RWPE2 (cell line): ENCODE measurements around the gene RNF181.
"Not testable (repeated sequence)": the region's sequence is repeated elsewhere in the genome, so short reads cannot be mapped to it uniquely, and the experiment has no call there.

Source experiments
- ATAC-seq: fragments of 200-7000 bp; cut with Tn5 transposase; 3 replicates; pipeline ENCODE4 v1.9.1; 2021; ENCODE audit warnings: low read depth
- DNase-seq: peaks from one replicate; pipeline ENCODE4 v3.0.0-alpha.2; 2020; ENCODE audit warnings: low spot score
- H3K27ac ChIP-seq: fragments of 450-650 bp; 2 replicates; pipeline ENCODE4 v1.5.1; 2017; ENCODE audit warnings: mild to moderate bottlenecking; ENCODE audit not compliant: poor library complexity, severe bottlenecking
- H3K27me3 ChIP-seq: fragments of 250-450 bp; sonication (Bioruptor Pico); 2 replicates; pipeline ENCODE4 v1.5.1; 2021; ENCODE audit warnings: mild to moderate bottlenecking, moderate library complexity; ENCODE audit not compliant: insufficient read depth, poor library complexity, severe bottlenecking
- H3K36me3 ChIP-seq: fragments of 250-450 bp; sonication (Bioruptor Pico); 2 replicates; pipeline ENCODE4 v1.5.1; 2020; ENCODE audit warnings: low read depth, mild to moderate bottlenecking, moderate library complexity
- H3K4me1 ChIP-seq: fragments of 250-450 bp; sonication (Bioruptor Pico); 2 replicates; pipeline ENCODE4 v1.5.1; 2021; ENCODE audit warnings: mild to moderate bottlenecking, moderate library complexity; ENCODE audit not compliant: insufficient read depth, poor library complexity, severe bottlenecking
- H3K4me3 ChIP-seq: fragments of 250-450 bp; sonication (Bioruptor Pico); 2 replicates; pipeline ENCODE4 v1.5.1; 2021; ENCODE audit warnings: mild to moderate bottlenecking, moderate library complexity; ENCODE audit not compliant: severe bottlenecking
- H3K9me3 ChIP-seq: fragments of 250-450 bp; sonication (Bioruptor Pico); 2 replicates; pipeline ENCODE4 v1.5.1; 2021; ENCODE audit warnings: mild to moderate bottlenecking, moderate library complexity; ENCODE audit not compliant: severe bottlenecking
- CTCF ChIP-seq: fragments of 450-650 bp; IDR thresholded peaks from one replicate; pipeline ENCODE4 v1.5.1; 2017; ENCODE audit warnings: mild to moderate bottlenecking, moderate library complexity; ENCODE audit not compliant: poor library complexity, severe bottlenecking

Gene RNF181

GRCh38 chr2:85602476-85603234, 7.1 kb downstream of the RNF181 start, which contains the start of gene TMEM150A:
TMEM150A (minus strand) TSS chr2:85602698; CDS start chr2:85601948, 750 bp downstream.
- Histone ChIP-seq H3K9me3 (no peaks in the 10 kb centered on the region), H3K27me3 (no peaks in the 10 kb centered on the region), H3K36me3 (peaks cover 11% of the 10 kb centered on the region), H3K4me1 (peaks cover 20% of the 10 kb centered on the region), H3K4me3 (peak within 1 kb of the TSS; percentile 58), H3K27ac (peak within 1 kb of the TSS; percentile 5)
- peak; percentile 89 for DNase-seq
- TF ChIP-seq CTCF = no peak
- ATAC-seq = peak; percentile 92

GRCh38 chr2:85604133-85604444, 8.5 kb downstream of the RNF181 start:
- H3K9me3 ChIP-seq, ATAC-seq, DNase-seq, H3K36me3 ChIP-seq, H3K27me3 ChIP-seq: not testable (repeated sequence)
- peaks cover 20% of the 10 kb centered on the region for H3K4me1 ChIP-seq
- peak overlapping the region; percentile 58 for H3K4me3 ChIP-seq
- peak overlapping the region; percentile 15 for H3K27ac ChIP-seq

GRCh38 chr2:85604568-85605339, 9.2 kb downstream of the RNF181 start:
- DNase-seq (no peak), ATAC-seq (no peak)
- Histone ChIP-seq H3K4me1 (peaks cover 20% of the 10 kb centered on the region), H3K27ac (peak overlapping the region; percentile 15), H3K4me3 (no peak overlapping the region), H3K9me3 (no peaks in the 10 kb centered on the region), H3K27me3 (no peaks in the 10 kb centered on the region), H3K36me3 (peaks cover 10% of the 10 kb centered on the region)
- no peak for TF ChIP-seq CTCF

- no peak for TF ChIP-seq CTCF
- no peaks in the 10 kb centered on the region for H3K27me3 ChIP-seq
- H3K36me3 ChIP-seq = peaks cover 14% of the 10 kb centered on the region
- ATAC-seq = no peak
- H3K9me3 ChIP-seq = no peaks in the 10 kb centered on the region
- DNase-seq = no peak
- H3K4me3 ChIP-seq = no peak overlapping the region
- peaks cover 20% of the 10 kb centered on the region for H3K4me1 ChIP-seq
- H3K27ac ChIP-seq = peak overlapping the region; percentile 15
Measured at GRCh38 chr2:85605406-85606115, 10.0 kb downstream of the RNF181 start.

- no peak for ATAC-seq
- Histone ChIP-seq H3K4me1 (peaks cover 20% of the 10 kb centered on the region), H3K9me3 (no peaks in the 10 kb centered on the region), H3K36me3 (peaks cover 14% of the 10 kb centered on the region), H3K27me3 (no peaks in the 10 kb centered on the region), H3K27ac (no peak overlapping the region), H3K4me3 (no peak overlapping the region)
- DNase-seq = no peak
- TF ChIP-seq CTCF = no peak
Measured at GRCh38 chr2:85606116-85606455, 10.5 kb downstream of the RNF181 start.
